ENCODE data around the gene MYO7B.

DNA sequence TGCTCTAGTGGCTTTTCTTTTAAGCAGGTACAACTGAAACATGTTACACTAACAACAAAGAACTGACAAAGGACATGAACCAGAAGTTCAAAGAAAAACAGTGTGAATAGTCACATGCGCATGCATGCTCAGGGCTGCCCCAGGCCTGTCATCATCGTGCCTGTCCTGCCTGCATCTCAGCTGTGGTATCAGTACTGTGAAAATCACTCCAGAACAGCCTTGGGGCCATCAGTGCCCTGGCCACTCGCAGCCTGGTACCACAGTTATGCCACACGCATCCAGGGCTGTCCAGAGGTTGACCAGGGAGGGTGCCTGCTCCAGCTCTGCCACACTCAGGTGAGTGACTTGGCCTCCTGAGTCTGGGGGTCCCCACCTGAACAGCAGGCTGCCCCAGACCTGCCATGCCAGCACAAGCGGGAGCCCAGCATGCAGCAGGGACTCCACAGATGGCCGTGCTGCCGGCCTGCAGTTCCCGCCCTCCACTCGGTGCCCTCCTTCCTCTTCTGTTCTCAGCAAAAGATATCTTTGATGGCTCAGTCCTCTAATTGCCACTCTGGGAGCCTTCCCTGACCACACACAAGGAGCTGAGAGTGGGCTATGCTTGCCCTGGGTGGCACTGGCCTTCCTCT lies 127.6 kb downstream of the MYO7B start:
- TF ChIP-seq, protein P1, sequence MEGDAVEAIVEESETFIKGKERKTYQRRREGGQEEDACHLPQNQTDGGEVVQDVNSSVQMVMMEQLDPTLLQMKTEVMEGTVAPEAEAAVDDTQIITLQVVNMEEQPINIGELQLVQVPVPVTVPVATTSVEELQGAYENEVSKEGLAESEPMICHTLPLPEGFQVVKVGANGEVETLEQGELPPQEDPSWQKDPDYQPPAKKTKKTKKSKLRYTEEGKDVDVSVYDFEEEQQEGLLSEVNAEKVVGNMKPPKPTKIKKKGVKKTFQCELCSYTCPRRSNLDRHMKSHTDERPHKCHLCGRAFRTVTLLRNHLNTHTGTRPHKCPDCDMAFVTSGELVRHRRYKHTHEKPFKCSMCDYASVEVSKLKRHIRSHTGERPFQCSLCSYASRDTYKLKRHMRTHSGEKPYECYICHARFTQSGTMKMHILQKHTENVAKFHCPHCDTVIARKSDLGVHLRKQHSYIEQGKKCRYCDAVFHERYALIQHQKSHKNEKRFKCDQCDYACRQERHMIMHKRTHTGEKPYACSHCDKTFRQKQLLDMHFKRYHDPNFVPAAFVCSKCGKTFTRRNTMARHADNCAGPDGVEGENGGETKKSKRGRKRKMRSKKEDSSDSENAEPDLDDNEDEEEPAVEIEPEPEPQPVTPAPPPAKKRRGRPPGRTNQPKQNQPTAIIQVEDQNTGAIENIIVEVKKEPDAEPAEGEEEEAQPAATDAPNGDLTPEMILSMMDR (IDR thresholded peaks at IDR 0.05), result no peak
- TF ChIP-seq POLR2A (IDR thresholded peaks at IDR 0.05), result no peak
